OCI-LY1 (cell line): ENCODE measurements around the gene NEAT1.

ENCODE experiments used
- CTCF ChIP-seq: fragments of 200-600 bp; sonication (generic), shearing (Covaris generic); IDR thresholded peaks from 2 replicates; pipeline ENCODE4 v1.5.1; 2017; ENCODE audit warnings: mild to moderate bottlenecking, antibody characterized with exemption, low read length, moderate library complexity, mixed read lengths
- EZH2 ChIP-seq: fragments of 200-600 bp; sonication (generic), shearing (Covaris generic); IDR thresholded peaks from 2 replicates; pipeline ENCODE4 v1.8.0; 2017; ENCODE audit warnings: borderline replicate concordance, mixed run types, mild to moderate bottlenecking, antibody characterized with exemption, low read length, moderate library complexity, mixed read lengths

DNA sequence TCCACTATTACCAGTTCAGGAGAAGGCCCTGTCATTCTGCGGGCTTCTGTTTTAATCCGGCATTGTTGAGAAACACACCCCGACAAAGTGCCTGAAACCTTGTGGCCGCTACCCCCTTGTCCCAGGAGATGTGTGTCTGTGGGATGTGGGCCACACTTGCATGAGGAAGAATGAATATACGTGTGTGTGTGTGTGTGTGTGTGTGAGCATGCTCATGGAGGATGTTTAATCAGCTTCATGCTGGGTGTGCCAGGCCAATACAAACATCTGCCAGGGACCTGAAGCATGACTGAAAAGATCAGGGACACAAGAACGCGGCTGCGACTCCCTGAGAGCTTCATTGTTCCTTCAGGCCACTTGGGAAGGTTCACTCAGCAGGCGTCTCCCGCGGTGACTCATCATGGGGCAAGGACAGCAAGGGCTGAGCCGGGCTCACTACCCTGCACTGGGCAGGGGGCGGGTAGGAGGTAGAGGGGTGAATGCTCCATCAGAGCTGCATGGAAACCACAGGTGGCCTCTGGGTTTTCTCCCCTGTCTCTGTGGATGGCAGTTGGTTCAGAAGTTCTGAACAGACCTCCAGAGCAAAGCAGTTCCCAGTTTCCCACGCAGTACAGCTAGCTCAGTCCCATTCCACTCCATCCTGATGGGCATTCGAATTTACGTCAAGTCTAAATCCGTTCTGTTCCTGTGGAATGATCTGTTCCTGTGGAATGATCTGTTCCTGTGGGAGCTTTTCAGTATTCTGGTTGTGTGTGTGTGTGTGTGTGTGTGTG, 69.2 kb downstream of the NEAT1 start:
- TF ChIP-seq CTCF (no peak), EZH2 (no peak)
